ENCODE results near the gene WARS2.

The WARS2 gene

DNA sequence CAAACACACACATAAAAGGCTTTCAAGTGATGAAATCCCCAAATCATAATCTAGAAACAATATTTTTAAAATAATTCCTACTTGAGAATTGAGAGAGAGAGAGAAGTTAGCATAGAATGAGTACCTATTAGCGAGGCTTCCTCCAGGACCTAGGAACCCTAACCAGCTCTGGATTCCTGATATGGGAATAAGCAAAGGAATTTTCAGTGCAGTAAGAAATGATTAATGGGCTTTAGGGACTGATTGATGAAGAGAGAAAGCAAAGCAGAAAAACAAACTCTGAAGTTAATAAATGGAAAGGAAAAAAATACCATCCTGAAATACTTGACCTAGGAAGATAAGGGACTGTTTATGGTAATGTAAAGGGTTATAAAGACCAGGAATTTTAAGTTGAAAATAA is 60.6 kb downstream of the WARS2 start:
- Histone ChIP-seq H2AK5ac (ENCODE audit: low read length) (no peak overlapping the region), H3K27ac (ENCODE audit: low read depth, low read length) (peak overlapping the region; percentile 71), H3K14ac (ENCODE audit: low read length) (no peak overlapping the region), H3K27me3 (ENCODE audit: insufficient read depth, low read length) (no peaks in the 10 kb centered on the region), H4K91ac (ENCODE audit: low read depth, low read length) (no peak overlapping the region), H3K4me3 (ENCODE audit: low read depth, low read length) (no peak overlapping the region), H4K12ac (ENCODE audit: low read depth, low read length) (no peak overlapping the region), H3K4me2 (ENCODE audit: low read length) (no peak overlapping the region), H2BK5ac (ENCODE audit: low read depth, low read length, poor library complexity) (no peak overlapping the region), H2BK12ac (ENCODE audit: low read length) (no peak overlapping the region), H3K79me2 (ENCODE audit: control insufficient read depth, insufficient read depth, low read length, poor library complexity) (no peaks in the 10 kb centered on the region), H3K18ac (ENCODE audit: low read length) (no peak overlapping the region), H3K4me1 (ENCODE audit: control insufficient read depth in 1 of 2, insufficient read depth in 2 of 2, low read length in 2 of 2) (no peaks in the 10 kb centered on the region), H2AFZ (ENCODE audit: insufficient read depth, low read length, poor library complexity) (no peak overlapping the region), H3K36me3 (ENCODE audit: control insufficient read depth in 1 of 2, insufficient read depth in 2 of 2, low read length in 2 of 2) (no peaks in the 10 kb centered on the region), H2BK120ac (ENCODE audit: insufficient read depth, low read length, poor library complexity) (no peak overlapping the region), H3K9me3 (ENCODE audit: insufficient read depth, low read depth, low read length) (no peaks in the 10 kb centered on the region), H3K9ac (ENCODE audit: low read length) (no peak overlapping the region), H4K8ac (ENCODE audit: low read depth, low read length) (no peak overlapping the region), H3K79me1 (ENCODE audit: low read length) (no peaks in the 10 kb centered on the region), H3K23ac (ENCODE audit: low read length) (no peak overlapping the region), H3K4ac (ENCODE audit: low read depth, low read length) (no peak overlapping the region)
- WGBS (ENCODE audit: extremely low coverage, insufficient coverage, insufficient read length): no CpG with 5 or more reads among the region's 1 CpG
- no peak for DNase-seq

DNA sequence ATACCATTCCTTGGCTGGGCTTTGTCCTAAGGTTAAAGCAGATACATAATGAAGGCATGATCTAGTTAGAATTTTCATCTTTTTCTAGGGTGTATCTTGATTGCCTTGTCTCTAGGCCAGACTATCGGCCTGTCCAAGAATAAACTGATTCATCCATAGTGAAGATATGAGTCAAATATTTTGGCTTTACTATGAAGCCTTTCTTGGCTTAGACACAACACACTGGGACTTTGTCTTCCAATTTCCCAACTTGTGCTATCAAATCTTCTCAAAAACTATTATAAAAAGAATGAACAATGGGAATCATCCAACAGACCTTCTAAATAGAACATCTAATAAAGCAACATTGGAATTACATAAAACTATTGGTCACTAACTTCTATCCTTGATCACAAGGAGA is 64.8 kb downstream of the WARS2 start:
- no peaks in the 10 kb centered on the region for H3K4me1 ChIP-seq (ENCODE audit: control insufficient read depth in 1 of 2, insufficient read depth in 2 of 2, low read length in 2 of 2)
- H3K79me1 ChIP-seq (ENCODE audit: low read length): no peaks in the 10 kb centered on the region
- H3K18ac ChIP-seq (ENCODE audit: low read length): no peak overlapping the region
- H2AK5ac ChIP-seq (ENCODE audit: low read length): no peak overlapping the region
- no peak overlapping the region for H4K91ac ChIP-seq (ENCODE audit: low read depth, low read length)
- H4K8ac ChIP-seq (ENCODE audit: low read depth, low read length): no peak overlapping the region
- no peak overlapping the region for H2BK12ac ChIP-seq (ENCODE audit: low read length)
- no peak overlapping the region for H2AFZ ChIP-seq (ENCODE audit: insufficient read depth, low read length, poor library complexity)
- WGBS (ENCODE audit: extremely low coverage, insufficient coverage, insufficient read length): no CpG with 5 or more reads among the region's 1 CpG
- no peaks in the 10 kb centered on the region for H3K27me3 ChIP-seq (ENCODE audit: insufficient read depth, low read length)
- H3K9me3 ChIP-seq (ENCODE audit: insufficient read depth, low read depth, low read length): no peaks in the 10 kb centered on the region
- no peak overlapping the region for H2BK120ac ChIP-seq (ENCODE audit: insufficient read depth, low read length, poor library complexity)
- H3K23ac ChIP-seq (ENCODE audit: low read length): no peak overlapping the region
- H3K79me2 ChIP-seq (ENCODE audit: control insufficient read depth, insufficient read depth, low read length, poor library complexity): no peaks in the 10 kb centered on the region
- no peak overlapping the region for H2BK5ac ChIP-seq (ENCODE audit: low read depth, low read length, poor library complexity)
- H4K12ac ChIP-seq (ENCODE audit: low read depth, low read length): no peak overlapping the region
- H3K4me3 ChIP-seq (ENCODE audit: low read depth, low read length): no peak overlapping the region
- no peak overlapping the region for H3K9ac ChIP-seq (ENCODE audit: low read length)
- no peaks in the 10 kb centered on the region for H3K36me3 ChIP-seq (ENCODE audit: control insufficient read depth in 1 of 2, insufficient read depth in 2 of 2, low read length in 2 of 2)
- no peak overlapping the region for H3K4me2 ChIP-seq (ENCODE audit: low read length)
- H3K14ac ChIP-seq (ENCODE audit: low read length): no peak overlapping the region
- no peak for DNase-seq
- no peak overlapping the region for H3K27ac ChIP-seq (ENCODE audit: low read depth, low read length)
- no peak overlapping the region for H3K4ac ChIP-seq (ENCODE audit: low read depth, low read length)

DNA sequence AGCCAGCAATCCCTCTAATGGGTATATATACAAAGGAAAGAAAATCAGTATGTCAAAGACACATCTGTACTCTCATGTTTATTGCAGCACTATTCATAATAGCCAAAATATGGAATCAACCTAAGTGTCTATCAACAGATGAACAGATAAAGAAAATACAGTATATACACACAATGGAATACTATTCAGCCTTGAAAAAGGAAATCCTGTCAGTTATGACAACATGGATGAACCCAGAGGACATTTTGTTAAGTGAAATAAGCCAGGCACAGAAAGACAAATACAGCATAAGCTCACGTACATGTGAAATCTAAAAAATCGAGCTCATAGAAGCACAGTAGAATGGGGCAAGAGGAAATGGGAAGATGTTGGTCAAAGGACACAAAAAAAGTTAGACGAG is 69.1 kb downstream of the WARS2 start:
- Histone ChIP-seq H2BK12ac (ENCODE audit: low read length) (no peak overlapping the region), H3K9ac (ENCODE audit: low read length) (no peak overlapping the region), H3K27me3 (ENCODE audit: insufficient read depth, low read length) (no peaks in the 10 kb centered on the region)

DNA sequence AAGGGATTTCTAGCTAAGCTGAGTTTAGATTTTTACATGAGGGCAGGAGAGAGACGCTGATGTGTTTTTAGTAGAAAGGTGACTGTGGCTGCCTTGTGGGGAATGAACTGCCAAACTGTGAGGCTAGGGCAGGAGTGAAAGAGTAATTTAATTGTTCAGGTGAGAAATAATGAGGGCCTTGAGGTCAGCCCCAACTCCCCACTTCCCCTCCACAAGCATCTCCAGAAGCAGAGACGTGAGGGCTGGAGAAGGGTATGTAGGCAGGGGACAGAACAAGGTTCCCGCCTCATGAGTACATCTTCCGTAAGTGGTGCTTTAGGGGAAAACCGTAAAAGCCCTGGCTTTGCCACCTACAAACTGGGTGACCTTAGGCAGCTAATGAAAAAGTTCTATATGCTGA is 70.8 kb downstream of the WARS2 start:
- no peak overlapping the region for H4K91ac ChIP-seq (ENCODE audit: low read depth, low read length)
- H3K9me3 ChIP-seq (ENCODE audit: insufficient read depth, low read depth, low read length): no peaks in the 10 kb centered on the region
- DNase-seq: no peak
- H3K23ac ChIP-seq (ENCODE audit: low read length): no peak overlapping the region
- H2BK5ac ChIP-seq (ENCODE audit: low read depth, low read length, poor library complexity): no peak overlapping the region
- H3K4ac ChIP-seq (ENCODE audit: low read depth, low read length): no peak overlapping the region
- H4K12ac ChIP-seq (ENCODE audit: low read depth, low read length): no peak overlapping the region
- H3K4me2 ChIP-seq (ENCODE audit: low read length): no peak overlapping the region
- H3K27ac ChIP-seq (ENCODE audit: low read depth, low read length): no peak overlapping the region
- no peaks in the 10 kb centered on the region for H3K79me1 ChIP-seq (ENCODE audit: low read length)
- H2BK12ac ChIP-seq (ENCODE audit: low read length): no peak overlapping the region
- no peak overlapping the region for H2AK5ac ChIP-seq (ENCODE audit: low read length)
- H3K4me3 ChIP-seq (ENCODE audit: low read depth, low read length): no peak overlapping the region
- no peaks in the 10 kb centered on the region for H3K36me3 ChIP-seq (ENCODE audit: control insufficient read depth in 1 of 2, insufficient read depth in 2 of 2, low read length in 2 of 2)
- H2BK120ac ChIP-seq (ENCODE audit: insufficient read depth, low read length, poor library complexity): no peak overlapping the region
- no peak overlapping the region for H3K18ac ChIP-seq (ENCODE audit: low read length)
- H3K4me1 ChIP-seq (ENCODE audit: control insufficient read depth in 1 of 2, insufficient read depth in 2 of 2, low read length in 2 of 2): no peaks in the 10 kb centered on the region
- no CpG with 5 or more reads among the region's 5 CpGs for WGBS (ENCODE audit: extremely low coverage, insufficient coverage, insufficient read length)
- no peak overlapping the region for H4K8ac ChIP-seq (ENCODE audit: low read depth, low read length)
- no peak overlapping the region for H2AFZ ChIP-seq (ENCODE audit: insufficient read depth, low read length, poor library complexity)
- H3K9ac ChIP-seq (ENCODE audit: low read length): no peak overlapping the region
- H3K79me2 ChIP-seq (ENCODE audit: control insufficient read depth, insufficient read depth, low read length, poor library complexity): no peaks in the 10 kb centered on the region
- H3K14ac ChIP-seq (ENCODE audit: low read length): no peak overlapping the region
- no peaks in the 10 kb centered on the region for H3K27me3 ChIP-seq (ENCODE audit: insufficient read depth, low read length)

More for the DNA sequence above, 69.1 kb downstream of the WARS2 start:
- no peak overlapping the region for H2AFZ ChIP-seq (ENCODE audit: insufficient read depth, low read length, poor library complexity)
- H3K14ac ChIP-seq (ENCODE audit: low read length): no peak overlapping the region
- H4K91ac ChIP-seq (ENCODE audit: low read depth, low read length): no peak overlapping the region
- WGBS (ENCODE audit: extremely low coverage, insufficient coverage, insufficient read length): no CpG with 5 or more reads among the region's 3 CpGs
- H3K4me3 ChIP-seq (ENCODE audit: low read depth, low read length): no peak overlapping the region
- H4K8ac ChIP-seq (ENCODE audit: low read depth, low read length): no peak overlapping the region
- no peaks in the 10 kb centered on the region for H3K9me3 ChIP-seq (ENCODE audit: insufficient read depth, low read depth, low read length)
- no peak overlapping the region for H2AK5ac ChIP-seq (ENCODE audit: low read length)
- H3K36me3 ChIP-seq (ENCODE audit: control insufficient read depth in 1 of 2, insufficient read depth in 2 of 2, low read length in 2 of 2): no peaks in the 10 kb centered on the region
- H2BK5ac ChIP-seq (ENCODE audit: low read depth, low read length, poor library complexity): no peak overlapping the region
- no peaks in the 10 kb centered on the region for H3K4me1 ChIP-seq (ENCODE audit: control insufficient read depth in 1 of 2, insufficient read depth in 2 of 2, low read length in 2 of 2)
- H2BK120ac ChIP-seq (ENCODE audit: insufficient read depth, low read length, poor library complexity): no peak overlapping the region
- DNase-seq: no peak
- H3K27ac ChIP-seq (ENCODE audit: low read depth, low read length): no peak overlapping the region
- H3K23ac ChIP-seq (ENCODE audit: low read length): no peak overlapping the region
- no peaks in the 10 kb centered on the region for H3K79me1 ChIP-seq (ENCODE audit: low read length)
- H3K4ac ChIP-seq (ENCODE audit: low read depth, low read length): no peak overlapping the region
- no peaks in the 10 kb centered on the region for H3K79me2 ChIP-seq (ENCODE audit: control insufficient read depth, insufficient read depth, low read length, poor library complexity)
- no peak overlapping the region for H4K12ac ChIP-seq (ENCODE audit: low read depth, low read length)
- no peak overlapping the region for H3K4me2 ChIP-seq (ENCODE audit: low read length)
- H3K18ac ChIP-seq (ENCODE audit: low read length): no peak overlapping the region

Data from trophoblast cell (in vitro differentiated cells and primary cell).